ENCODE data around the gene GNG12.

GNG12 gene

DNA sequence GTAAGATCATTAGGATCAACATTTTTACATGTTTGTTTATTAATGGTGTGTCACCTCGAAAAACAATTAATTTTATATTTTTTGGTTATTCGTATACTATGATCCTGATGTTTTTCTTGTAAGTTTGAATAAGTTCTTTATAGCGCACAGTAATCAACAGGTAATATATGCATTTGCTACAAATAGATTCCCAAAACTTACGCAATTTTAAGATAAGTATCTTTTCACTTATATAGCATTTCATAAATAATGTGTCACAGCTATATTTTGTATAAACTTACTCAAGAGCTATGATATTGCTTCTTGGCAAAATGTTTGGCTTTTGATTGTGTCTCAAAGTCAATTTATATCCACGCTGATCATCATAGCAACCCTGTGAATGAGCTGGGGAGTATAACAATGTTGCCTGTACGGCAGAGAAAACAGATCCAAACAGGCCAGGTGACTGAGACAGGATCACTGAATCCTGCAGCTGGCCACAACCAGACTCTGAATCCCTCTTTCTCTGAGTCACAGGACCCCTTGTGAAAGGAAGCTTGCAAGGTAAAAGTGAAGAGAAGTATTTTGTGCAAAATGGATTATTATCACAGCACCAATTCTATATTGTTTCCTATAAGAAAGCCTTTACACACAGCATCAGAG, 48.6 kb downstream of the GNG12 start:
- no peak for DNase-seq (ENCODE audit: low read depth)
- TF ChIP-seq, protein P1, sequence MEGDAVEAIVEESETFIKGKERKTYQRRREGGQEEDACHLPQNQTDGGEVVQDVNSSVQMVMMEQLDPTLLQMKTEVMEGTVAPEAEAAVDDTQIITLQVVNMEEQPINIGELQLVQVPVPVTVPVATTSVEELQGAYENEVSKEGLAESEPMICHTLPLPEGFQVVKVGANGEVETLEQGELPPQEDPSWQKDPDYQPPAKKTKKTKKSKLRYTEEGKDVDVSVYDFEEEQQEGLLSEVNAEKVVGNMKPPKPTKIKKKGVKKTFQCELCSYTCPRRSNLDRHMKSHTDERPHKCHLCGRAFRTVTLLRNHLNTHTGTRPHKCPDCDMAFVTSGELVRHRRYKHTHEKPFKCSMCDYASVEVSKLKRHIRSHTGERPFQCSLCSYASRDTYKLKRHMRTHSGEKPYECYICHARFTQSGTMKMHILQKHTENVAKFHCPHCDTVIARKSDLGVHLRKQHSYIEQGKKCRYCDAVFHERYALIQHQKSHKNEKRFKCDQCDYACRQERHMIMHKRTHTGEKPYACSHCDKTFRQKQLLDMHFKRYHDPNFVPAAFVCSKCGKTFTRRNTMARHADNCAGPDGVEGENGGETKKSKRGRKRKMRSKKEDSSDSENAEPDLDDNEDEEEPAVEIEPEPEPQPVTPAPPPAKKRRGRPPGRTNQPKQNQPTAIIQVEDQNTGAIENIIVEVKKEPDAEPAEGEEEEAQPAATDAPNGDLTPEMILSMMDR (IDR thresholded peaks at IDR 0.05; ENCODE audit: low read depth, low read length, missing control alignments): no peak

DNA sequence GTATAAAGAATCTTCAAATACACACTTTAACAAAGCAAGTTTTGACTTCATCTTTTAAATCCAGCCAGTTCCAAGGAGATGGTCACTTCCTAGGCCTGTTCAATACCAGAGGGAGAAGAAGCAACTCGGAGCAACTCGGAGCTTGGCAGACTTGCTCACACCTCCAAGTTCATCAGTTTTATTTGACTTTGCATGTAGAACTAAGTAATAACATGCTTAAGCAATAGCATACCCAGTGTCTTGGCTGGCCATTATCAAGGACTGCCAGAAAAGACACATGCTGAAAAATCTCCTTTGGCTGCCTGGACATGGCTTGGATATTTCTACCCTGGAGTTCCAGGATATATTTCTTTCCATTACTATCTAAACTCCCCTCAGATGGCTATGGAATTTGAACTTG, 52.6 kb downstream of the GNG12 start:
- H3K4me3 ChIP-seq (ENCODE audit: low read depth, low read length): no peak overlapping the region
- TF ChIP-seq, protein P1 (IDR thresholded peaks at IDR 0.05; ENCODE audit: low read depth, low read length, missing control alignments): no peak
- DNase-seq (ENCODE audit: low read depth): no peak

More for the DNA sequence above, 48.6 kb downstream of the GNG12 start:
- no peak overlapping the region for H3K4me3 ChIP-seq (ENCODE audit: low read depth, low read length)

DNA sequence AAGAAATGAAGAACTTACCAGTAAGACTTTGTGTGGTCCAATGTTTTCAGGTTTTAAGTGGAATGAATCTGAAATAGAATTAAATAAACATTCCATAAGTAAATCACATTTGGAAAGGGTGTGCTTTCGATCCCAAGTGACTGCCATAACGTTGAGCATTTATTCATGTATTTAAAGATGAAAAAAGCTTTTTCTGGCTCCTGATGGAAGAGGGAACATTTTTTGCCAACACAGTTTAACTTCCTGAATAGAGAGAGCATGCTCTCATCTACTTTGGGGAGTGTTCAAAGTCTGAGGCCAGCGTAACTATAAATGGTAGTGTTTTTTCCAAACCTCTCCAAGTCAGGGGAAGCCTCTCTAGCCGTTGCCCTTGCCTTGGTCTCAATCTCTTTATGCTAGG, 55.8 kb downstream of the GNG12 start:
- H3K4me3 ChIP-seq (ENCODE audit: low read depth, low read length): no peak overlapping the region
- DNase-seq (ENCODE audit: low read depth): no peak
- TF ChIP-seq, protein P1 (IDR thresholded peaks at IDR 0.05; ENCODE audit: low read depth, low read length, missing control alignments): no peak

DNA sequence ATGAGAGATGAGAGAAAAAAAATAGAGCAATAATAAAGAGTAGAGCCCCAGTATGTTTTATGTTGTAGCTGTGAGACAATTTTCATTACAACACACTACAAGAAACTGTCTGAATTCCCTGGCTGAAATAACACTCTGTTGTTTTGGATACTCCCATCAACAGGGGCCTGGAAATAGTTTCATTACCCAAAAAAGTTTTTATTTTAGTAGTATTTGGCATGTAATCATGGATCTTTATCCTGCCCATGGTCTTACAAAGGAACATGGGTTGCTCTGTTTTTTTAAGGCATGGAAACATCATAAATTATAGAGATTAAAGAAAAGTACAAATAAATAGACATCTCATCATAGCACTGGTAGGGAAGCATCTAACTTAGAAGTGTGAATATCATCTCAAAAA, 56.3 kb downstream of the GNG12 start:
- H3K4me3 ChIP-seq (ENCODE audit: low read depth, low read length): no peak overlapping the region
- no peak for DNase-seq (ENCODE audit: low read depth)
- TF ChIP-seq, protein P1 (IDR thresholded peaks at IDR 0.05; ENCODE audit: low read depth, low read length, missing control alignments): no peak

DNA sequence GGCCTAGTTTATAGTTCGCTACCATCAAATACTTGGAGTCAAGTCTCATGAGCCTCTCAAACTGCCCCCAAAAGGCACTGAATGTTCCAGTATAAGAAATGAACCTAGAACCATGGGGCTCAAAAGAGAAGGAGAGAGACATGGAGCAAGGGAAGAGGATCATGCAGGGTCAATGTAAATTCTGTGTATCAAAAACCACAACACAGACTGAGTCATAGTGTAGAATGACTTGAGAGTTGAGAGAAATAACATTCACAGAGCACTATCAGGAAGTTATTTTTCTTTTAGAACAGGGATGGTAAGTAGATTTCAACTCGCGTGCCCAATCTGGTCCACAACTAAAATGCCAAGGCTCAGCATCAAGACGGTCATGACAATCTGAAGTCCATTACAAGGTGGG, 59.8 kb downstream of the GNG12 start:
- H3K4me3 ChIP-seq (ENCODE audit: low read depth, low read length): no peak overlapping the region
- TF ChIP-seq, protein P1 (IDR thresholded peaks at IDR 0.05; ENCODE audit: low read depth, low read length, missing control alignments): no peak
- DNase-seq (ENCODE audit: low read depth): no peak

DNA sequence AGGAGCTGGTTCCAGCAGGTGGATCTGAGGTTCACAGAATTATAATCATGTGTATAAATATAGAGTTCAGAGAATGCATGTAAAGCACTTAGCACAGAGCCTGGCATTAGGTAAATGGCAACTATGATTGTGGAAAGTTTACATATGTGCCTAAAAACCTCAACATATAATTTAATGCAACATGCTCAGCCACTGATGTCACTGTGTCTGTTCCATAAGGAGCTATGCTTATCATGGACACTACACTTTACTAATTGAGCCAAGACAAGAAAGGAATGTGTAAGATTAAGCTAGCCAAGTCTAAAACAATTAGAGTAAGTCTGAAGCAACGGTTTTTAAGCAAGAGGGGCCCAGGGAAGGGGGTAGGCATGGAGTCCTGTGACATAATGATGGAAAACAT, 61.5 kb downstream of the GNG12 start:
- no peak for DNase-seq (ENCODE audit: low read depth)
- TF ChIP-seq, protein P1 (IDR thresholded peaks at IDR 0.05; ENCODE audit: low read depth, low read length, missing control alignments): no peak

DNA sequence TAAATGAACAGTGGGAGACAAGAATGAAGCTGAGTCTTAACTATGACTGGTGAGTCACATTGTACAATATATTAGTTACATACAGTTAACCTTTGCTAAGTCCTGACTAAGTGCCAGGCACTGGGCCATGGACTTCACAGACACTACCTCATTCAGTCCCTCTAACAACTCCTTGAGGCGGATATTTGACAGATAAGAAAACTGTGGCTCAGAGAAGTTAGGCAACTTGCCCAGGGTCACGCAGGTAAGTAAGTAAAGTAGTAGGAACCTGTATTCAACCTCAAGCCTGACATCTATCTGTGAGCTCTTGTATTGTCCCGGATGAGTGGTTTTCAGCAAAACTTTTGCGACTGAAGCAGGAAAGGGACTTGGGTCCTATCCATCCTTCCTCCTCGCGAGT, 62.1 kb downstream of the GNG12 start:
- H3K4me3 ChIP-seq (ENCODE audit: low read depth, low read length): no peak overlapping the region
- TF ChIP-seq, protein P1 (IDR thresholded peaks at IDR 0.05; ENCODE audit: low read depth, low read length, missing control alignments): peak; percentile 15
- DNase-seq (ENCODE audit: low read depth): no peak

More for the DNA sequence above, 61.5 kb downstream of the GNG12 start:
- no peak overlapping the region for H3K4me3 ChIP-seq (ENCODE audit: low read depth, low read length)

All from GM12864 (cell line).